Thyroid gland (tissue), 4 donors: ENCODE results near the gene SETD4. TPM values are rescaled to one million over a fixed set of nuclear protein-coding genes. Genes with fewer than 3 reads are reported as not detected.

Experiments
- DNase-seq, 2 donors: peaks; one replicate each; pipeline ENCODE4 v3.0.0-alpha.2; 2019
- H3K27ac ChIP-seq, 3 donors: fragments of 200-600 bp; sonication (generic); 1 replicate in 2 of 3; 2 replicates in 1 of 3; pipeline ENCODE4 v1.5.1; 2016 to 2019; ENCODE audit warnings: mild to moderate bottlenecking in 1 of 3, moderate library complexity in 1 of 3
- H3K27me3 ChIP-seq: fragments of 200-600 bp; sonication (generic); one replicate; pipeline ENCODE4 v1.5.1; 2019
- H3K36me3 ChIP-seq, 2 donors: fragments of 200-600 bp; sonication (generic); one replicate each; pipeline ENCODE4 v1.5.1; 2016 to 2019
- H3K4me1 ChIP-seq, 2 donors: fragments of 200-600 bp; sonication (generic); one replicate each; pipeline ENCODE4 v1.5.1; 2017 to 2019
- H3K4me3 ChIP-seq, 3 donors: fragments of 200-600 bp; sonication (generic); replicated peaks in 1 of 3; 1 replicate in 2 of 3; 2 replicates in 1 of 3; pipeline ENCODE4 v1.5.1; 2016; ENCODE audit warnings: mild to moderate bottlenecking in 1 of 3
- H3K9me3 ChIP-seq: fragments of 200-600 bp; sonication (generic); one replicate; pipeline ENCODE4 v1.5.1; 2017
- CTCF ChIP-seq, 6 experiments: fragments of 200-600 bp in 3 of 6; fragments of 450-650 bp in 3 of 6; sonication (generic) in 3 of 6; IDR thresholded peaks; one replicate each; pipeline ENCODE4 v1.5.1; 2016 to 2019; ENCODE audit warnings: antibody characterized with exemption in 6 of 6, mild to moderate bottlenecking in 2 of 6, inconsistent platforms in 1 of 6, moderate library complexity in 1 of 6
- POLR2A ChIP-seq, 2 donors: fragments of 450-650 bp; IDR thresholded peaks; one replicate each; pipeline ENCODE4 v1.6.1; 2017; ENCODE audit warnings: antibody characterized with exemption in 2 of 2, mild to moderate bottlenecking in 2 of 2, moderate library complexity in 1 of 2
- WGBS, 2 donors: methylation state at CpG; one replicate each; pipeline ENCODE4 v1.1.5; 2017; 5-methylcytosine and 5-hydroxymethylcytosine counted together
- intact Hi-C: fragments of 100-400 bp; cut with DNase I; formaldehyde crosslinking; loops from one replicate; pipeline ENCODE4 v1.15.1; 2023
- total RNA-seq, 4 donors: library from RNA; depleted of rRNA; stranded (reverse); fragments of >200 nt; gene quantifications; one replicate each; pipeline ENCODE4 v1.2.3, GENCODE V29; 2016

The SETD4 gene
- total RNA-seq, 4 donors from 2014 or later, result 25.9 to 33.1 (median 29.7) TPM

DNA sequence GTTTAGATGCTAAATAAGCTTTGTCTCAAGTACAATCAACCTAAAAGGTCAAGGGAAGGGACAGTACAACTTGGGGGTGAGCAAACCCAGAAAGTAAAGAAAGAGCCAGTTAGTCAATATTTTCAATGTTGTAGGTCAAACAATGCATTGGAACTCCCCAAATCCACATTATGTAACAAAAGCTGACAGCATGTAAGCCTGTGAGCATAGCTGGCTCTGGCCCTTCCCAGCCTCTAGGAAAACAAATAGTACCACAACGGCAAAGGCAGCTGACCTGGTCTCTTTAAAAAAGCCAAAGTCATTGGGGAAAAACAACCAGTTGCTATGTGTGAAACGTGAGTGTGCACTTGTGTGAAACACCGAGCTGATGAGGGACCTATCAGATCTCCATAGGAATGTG is 12.9 kb upstream of the SETD4 start:
- intact Hi-C loops, result loop anchor here (5.0 kb wide), 2 partner anchors 39 to 239 kb away; no protein-coding TSS in a partner anchor
- Histone ChIP-seq H3K27me3 (no peaks in the 10 kb centered on the region), H3K9me3 (no peaks in the 10 kb centered on the region), H3K4me3 (no peak overlapping the region), H3K36me3 (no peaks in the 10 kb centered on the region), H3K27ac (peak overlapping the region; percentile 15 to 43 (median 33)), H3K4me1 (peaks cover 18 to 61% of the 10 kb centered on the region in 2 donors)
- 12 to 27% methylated on average over 3 of the region's 3 CpGs for WGBS, 2 donors
- peak; percentile 26 to 59 for DNase-seq
- TF ChIP-seq CTCF (IDR thresholded peaks at IDR 0.05) (no peak), POLR2A (IDR thresholded peaks at IDR 0.05) (no peak)

DNA sequence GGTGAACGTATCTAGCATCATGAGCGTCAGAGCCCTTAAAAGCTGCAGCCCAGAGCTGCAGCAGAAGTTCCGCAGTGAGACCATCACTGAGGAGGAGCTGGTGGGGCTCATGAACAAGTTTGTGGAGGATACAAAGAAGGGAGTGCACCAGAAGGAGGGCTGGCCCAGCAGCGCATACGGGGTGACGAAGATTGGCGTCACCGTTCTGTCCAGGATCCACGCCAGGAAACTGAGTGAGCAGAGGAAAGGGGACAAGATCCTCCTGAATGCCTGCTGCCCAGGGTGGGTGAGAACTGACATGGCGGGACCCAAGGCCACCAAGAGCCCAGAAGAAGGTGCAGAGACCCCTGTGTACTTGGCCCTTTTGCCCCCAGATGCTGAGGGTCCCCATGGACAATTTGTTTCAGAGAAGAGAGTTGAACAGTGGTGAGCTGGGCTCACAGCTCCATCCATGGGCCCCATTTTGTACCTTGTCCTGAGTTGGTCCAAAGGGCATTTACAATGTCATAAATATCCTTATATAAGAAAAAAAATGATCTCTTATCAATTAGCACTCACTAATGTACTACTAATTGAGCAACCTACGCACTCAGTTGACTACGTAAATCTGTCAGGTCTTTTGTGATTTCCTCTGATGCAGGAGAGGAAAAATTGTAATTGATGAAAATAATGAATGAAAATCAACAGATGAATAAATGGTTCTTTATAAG is 12.3 kb upstream of the SETD4 start:
- H3K4me3 ChIP-seq, result no peak overlapping the region
- H3K27ac ChIP-seq, result peak overlapping the region in 2 of 3 donors; percentile 29 to 33
- TF ChIP-seq POLR2A (IDR thresholded peaks at IDR 0.05) (no peak), CTCF (IDR thresholded peaks at IDR 0.05) (no peak)
- peaks cover 18 to 61% of the 10 kb centered on the region in 2 donors for H3K4me1 ChIP-seq
- intact Hi-C loops, result loop anchor here (5.0 kb wide), 2 partner anchors 40 to 240 kb away; no protein-coding TSS in a partner anchor
- no peaks in the 10 kb centered on the region for H3K27me3 ChIP-seq
- WGBS, 2 donors, result 96% methylated on average over 12 of the region's 12 CpGs
- no peak for DNase-seq
- no peaks in the 10 kb centered on the region for H3K9me3 ChIP-seq
- H3K36me3 ChIP-seq, result no peaks in the 10 kb centered on the region

DNA sequence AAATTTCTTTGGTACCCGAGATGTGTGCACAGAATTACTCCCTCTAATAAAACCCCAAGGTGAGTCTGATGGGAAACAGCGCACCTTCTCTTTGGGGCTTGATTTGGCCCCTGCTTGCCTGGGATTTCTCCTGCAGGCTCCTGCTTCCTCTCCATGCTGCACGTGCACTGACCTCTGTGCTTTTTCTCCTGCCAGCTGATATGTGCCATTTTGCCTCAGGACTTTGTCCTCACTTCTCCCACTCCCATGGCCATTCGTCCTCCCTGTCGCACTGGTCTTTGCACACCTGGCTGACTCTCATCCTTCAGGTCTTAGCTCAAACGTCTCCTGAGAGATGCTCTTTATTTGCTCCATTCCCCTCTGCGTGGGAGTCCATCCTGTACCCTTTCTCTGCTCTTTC is 10.7 kb upstream of the SETD4 start:
- H3K36me3 ChIP-seq, result no peaks in the 10 kb centered on the region
- intact Hi-C loops, result loop anchor here (5.0 kb wide), 2 partner anchors 41 to 241 kb away; no protein-coding TSS in a partner anchor
- no peaks in the 10 kb centered on the region for H3K9me3 ChIP-seq
- no peak overlapping the region for H3K27ac ChIP-seq
- H3K4me1 ChIP-seq, result peaks cover 18 to 61% of the 10 kb centered on the region in 2 donors
- TF ChIP-seq CTCF (IDR thresholded peaks at IDR 0.05), result no peak
- TF ChIP-seq POLR2A (IDR thresholded peaks at IDR 0.05), result no peak
- WGBS, 2 donors, result 85 to 88% methylated on average over 6 to 7 of the region's 7 CpGs
- H3K27me3 ChIP-seq, result no peaks in the 10 kb centered on the region
- no peak for DNase-seq
- H3K4me3 ChIP-seq, result no peak overlapping the region

DNA sequence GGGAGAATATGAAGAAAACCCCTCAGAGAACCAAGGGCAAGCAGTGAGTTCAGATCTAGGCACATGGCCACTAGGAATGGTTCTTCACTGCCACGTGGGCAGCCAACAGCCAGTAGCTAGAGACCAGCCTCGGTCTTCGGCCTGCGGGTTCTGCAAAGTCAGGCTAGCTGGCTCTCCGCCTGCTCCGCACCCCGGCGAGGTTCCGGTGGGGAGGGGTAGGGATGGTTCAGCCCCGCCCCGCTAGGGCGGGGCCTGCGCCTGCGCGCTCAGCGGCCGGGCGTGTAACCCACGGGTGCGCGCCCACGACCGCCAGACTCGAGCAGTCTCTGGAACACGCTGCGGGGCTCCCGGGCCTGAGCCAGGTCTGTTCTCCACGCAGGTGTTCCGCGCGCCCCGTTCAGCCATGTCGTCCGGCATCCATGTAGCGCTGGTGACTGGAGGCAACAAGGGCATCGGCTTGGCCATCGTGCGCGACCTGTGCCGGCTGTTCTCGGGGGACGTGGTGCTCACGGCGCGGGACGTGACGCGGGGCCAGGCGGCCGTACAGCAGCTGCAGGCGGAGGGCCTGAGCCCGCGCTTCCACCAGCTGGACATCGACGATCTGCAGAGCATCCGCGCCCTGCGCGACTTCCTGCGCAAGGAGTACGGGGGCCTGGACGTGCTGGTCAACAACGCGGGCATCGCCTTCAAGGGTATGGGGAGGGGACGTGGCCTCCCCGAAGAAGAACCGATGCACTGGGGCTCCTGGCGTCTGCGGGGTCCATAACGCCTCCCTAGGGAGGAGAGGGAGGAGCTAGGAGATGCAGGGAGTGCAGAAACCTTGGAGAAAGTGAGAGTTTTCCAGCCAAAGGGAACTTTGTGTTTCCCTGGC is 9.6 kb upstream of the SETD4 start, which contains the start of gene CBR1:
CBR1 (plus strand) TSS at position 312 of the 871 bp plus-strand sequence; CDS start at position 404, 92 bp downstream.
- peak; percentile 92 to 95 for DNase-seq
- WGBS, 2 donors, result 2 to 4% methylated on average over 51 to 57 of the region's 71 CpGs
- Histone ChIP-seq H3K9me3 (no peaks in the 10 kb centered on the region), H3K4me1 (peaks cover 18 to 56% of the 10 kb centered on the region in 2 donors), H3K4me3 (peak within 1 kb of the TSS; percentile 11 to 80 (median 52)), H3K27me3 (no peaks in the 10 kb centered on the region), H3K27ac (peak within 1 kb of the TSS; percentile 65 to 79 (median 72)), H3K36me3 (no peaks in the 10 kb centered on the region)
- peak; percentile 75 to 93 for TF ChIP-seq POLR2A (IDR thresholded peaks at IDR 0.05)
- peak in 1 of 6 experiments; percentile 14 for TF ChIP-seq CTCF (IDR thresholded peaks at IDR 0.05)
- intact Hi-C loops, result loop anchor here (5.0 kb wide), 2 partner anchors 42 to 242 kb away; no protein-coding TSS in a partner anchor
